HAP-1 (cell line): Measurements from ENCODE around the gene MAB21L3.
"Not testable (repeated sequence)": the region's sequence is repeated elsewhere in the genome, so short reads cannot be mapped to it uniquely, and the experiment has no call there.

ENCODE experiments used
- DNase-seq, 2 experiments: peaks; one replicate each; pipeline ENCODE4 v3.0.0-alpha.2; 2016 to 2020; ENCODE audit warnings: low spot score in 2 of 2
- H3K27me3 ChIP-seq: fragments of 250-450 bp; sonication (Bioruptor Pico); 2 replicates; pipeline ENCODE4 v1.5.1; 2020; ENCODE audit warnings: low read depth, mild to moderate bottlenecking, moderate library complexity
- H3K36me3 ChIP-seq: fragments of 250-450 bp; sonication (Bioruptor Pico); replicated peaks from 2 replicates; pipeline ENCODE4 v1.5.1; 2020; ENCODE audit warnings: mild to moderate bottlenecking
- H3K4me1 ChIP-seq: fragments of 250-450 bp; sonication (Bioruptor Pico); 2 replicates; pipeline ENCODE4 v1.5.1; 2020; ENCODE audit warnings: mild to moderate bottlenecking
- H3K4me3 ChIP-seq: fragments of 250-450 bp; sonication (Bioruptor Pico); 2 replicates; pipeline ENCODE4 v1.5.1; 2020; ENCODE audit warnings: mild to moderate bottlenecking, moderate library complexity
- H3K9me3 ChIP-seq: fragments of 250-450 bp; sonication (Bioruptor Pico); 2 replicates; pipeline ENCODE4 v1.5.1; 2020; ENCODE audit warnings: mild to moderate bottlenecking, moderate library complexity
- in situ Hi-C: fragments of 300-500 bp; cut with MboI; formaldehyde crosslinking; loops from 3 replicates; pipeline ENCODE4 v1.14.3; 2020; ENCODE audit warnings: low sequenced_read_pairs, inconsistent platforms, mixed read lengths

MAB21L3 gene

GRCh38 chr1:116131866-116132605, 20.8 kb downstream of the MAB21L3 start:
- Histone ChIP-seq H3K36me3 (no peaks in the 10 kb centered on the region), H3K9me3 (no peaks in the 10 kb centered on the region), H3K4me3 (no peak overlapping the region), H3K27me3 (no peaks in the 10 kb centered on the region), H3K4me1 (no peaks in the 10 kb centered on the region)
- DNase-seq: no peak
- in situ Hi-C loops: loop anchor here (5.0 kb wide), 1 partner anchor 350 kb away; no protein-coding TSS in a partner anchor

GRCh38 chr1:116133696-116134475, 22.7 kb downstream of the MAB21L3 start:
- peak in 1 of 2 experiments; percentile 31 for DNase-seq
- in situ Hi-C loops: loop anchor here (5.0 kb wide), 1 partner anchor 348 kb away; no protein-coding TSS in a partner anchor
- no peaks in the 10 kb centered on the region for H3K36me3 ChIP-seq
- H3K9me3 ChIP-seq: no peaks in the 10 kb centered on the region
- H3K4me1 ChIP-seq: no peaks in the 10 kb centered on the region; the same call in 1 of the 2 replicates
- H3K27me3 ChIP-seq: no peaks in the 10 kb centered on the region
- no peak overlapping the region for H3K4me3 ChIP-seq

- no peak for DNase-seq
- in situ Hi-C loops: loop anchor here (5.0 kb wide), 1 partner anchor 348 kb away; no protein-coding TSS in a partner anchor
- H3K9me3 ChIP-seq: no peaks in the 10 kb centered on the region
These were observed 23.2 kb downstream of the MAB21L3 start for GRCh38 chr1:116134476-116134773.

GRCh38 chr1:116138277-116138792, 27.1 kb downstream of the MAB21L3 start:
- Histone ChIP-seq H3K27me3 (no peaks in the 10 kb centered on the region), H3K36me3 (no peaks in the 10 kb centered on the region), H3K4me1 (no peaks in the 10 kb centered on the region; the same call in 1 of the 2 replicates), H3K4me3 (no peak overlapping the region), H3K9me3 (no peaks in the 10 kb centered on the region)
- in situ Hi-C loops: no loop called here
- no peak for DNase-seq

More at GRCh38 chr1:116134476-116134773, 23.2 kb downstream of the MAB21L3 start:
- H3K4me1 ChIP-seq: no peaks in the 10 kb centered on the region; the same call in 1 of the 2 replicates
- no peaks in the 10 kb centered on the region for H3K36me3 ChIP-seq
- H3K4me3 ChIP-seq: no peak overlapping the region
- H3K27me3 ChIP-seq: no peaks in the 10 kb centered on the region

DNA sequence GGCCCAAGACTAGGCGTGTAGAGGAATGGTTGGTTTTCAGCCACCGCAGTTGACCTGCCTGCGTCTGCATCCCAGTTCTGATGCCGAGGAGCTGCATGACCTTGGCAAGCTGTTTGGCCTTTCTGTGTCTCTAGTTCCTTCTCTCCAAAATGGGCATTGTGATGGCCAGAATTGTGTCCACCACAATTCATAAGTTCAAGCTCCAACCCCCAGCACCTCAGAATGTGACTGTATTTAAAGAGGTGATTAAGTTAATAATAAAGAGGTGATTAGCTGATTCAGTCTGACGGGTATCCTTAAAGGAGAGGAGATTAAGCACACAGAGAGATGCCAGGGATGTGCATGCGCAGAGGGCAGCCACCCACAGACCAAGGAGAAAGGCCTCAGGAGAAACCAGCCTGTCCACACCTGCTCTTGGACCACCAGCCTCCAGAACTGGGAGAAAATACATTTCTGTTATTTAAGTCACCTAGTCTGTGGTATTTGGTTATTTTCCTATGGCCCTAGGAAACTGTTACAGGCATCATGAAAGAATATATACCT, 28.5 kb downstream of the MAB21L3 start:
- Histone ChIP-seq H3K9me3 (peaks cover 5% of the 10 kb centered on the region), H3K27me3 (no peaks in the 10 kb centered on the region), H3K36me3 (no peaks in the 10 kb centered on the region), H3K4me1 (no peaks in the 10 kb centered on the region; the same call in 1 of the 2 replicates), H3K4me3 (no peak overlapping the region)
- in situ Hi-C loops: no loop called here
- DNase-seq: no peak

GRCh38 chr1:116144151-116144550, 33.0 kb downstream of the MAB21L3 start:
- no peaks in the 10 kb centered on the region for H3K27me3 ChIP-seq
- H3K36me3 ChIP-seq: no peaks in the 10 kb centered on the region
- DNase-seq: no peak
- H3K4me3 ChIP-seq: no peak overlapping the region
- H3K4me1 ChIP-seq: no peaks in the 10 kb centered on the region
- H3K9me3 ChIP-seq: peaks cover 8% of the 10 kb centered on the region
- in situ Hi-C loops: no loop called here

GRCh38 chr1:116146447-116147113, 35.4 kb downstream of the MAB21L3 start:
- H3K4me3 ChIP-seq, H3K36me3 ChIP-seq, DNase-seq, in situ Hi-C loops, H3K27me3 ChIP-seq, H3K4me1 ChIP-seq, H3K9me3 ChIP-seq: not testable (repeated sequence)

- H3K4me3 ChIP-seq: no peak overlapping the region
- in situ Hi-C loops: no loop called here
- no peaks in the 10 kb centered on the region for H3K27me3 ChIP-seq
- H3K36me3 ChIP-seq: no peaks in the 10 kb centered on the region
- H3K4me1 ChIP-seq: no peaks in the 10 kb centered on the region
- peaks cover 8% of the 10 kb centered on the region for H3K9me3 ChIP-seq
- DNase-seq: no peak
These were observed 35.9 kb downstream of the MAB21L3 start for GRCh38 chr1:116147114-116147510.

GRCh38 chr1:116147972-116148371, 36.8 kb downstream of the MAB21L3 start:
- in situ Hi-C loops: no loop called here
- no peak overlapping the region for H3K4me3 ChIP-seq
- H3K4me1 ChIP-seq: 0 out of 2 replicates have a peak, but pooled peaks cover 2% of the 10 kb centered on the region
- H3K9me3 ChIP-seq: peaks cover 8% of the 10 kb centered on the region
- H3K36me3 ChIP-seq: no peaks in the 10 kb centered on the region
- H3K27me3 ChIP-seq: no peaks in the 10 kb centered on the region
- DNase-seq: no peak

DNA sequence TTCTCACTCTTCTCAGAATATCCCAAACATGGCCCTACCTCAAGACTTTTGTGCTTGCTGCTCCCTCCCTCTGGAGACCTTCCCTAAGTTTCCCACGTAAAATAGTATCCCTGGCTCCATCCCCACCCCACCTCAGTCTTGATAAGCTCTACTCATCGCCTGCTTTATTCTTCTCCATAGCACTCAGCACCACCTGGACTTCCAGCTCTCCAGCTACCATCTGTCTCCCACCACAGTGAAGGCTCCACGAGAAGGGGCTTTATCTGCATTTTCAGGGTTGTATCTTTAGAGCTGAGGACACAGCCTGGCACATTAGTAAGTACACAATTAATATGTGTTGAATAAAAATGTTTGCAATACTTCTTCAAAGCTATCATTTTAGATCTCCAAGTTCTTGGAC, 37.8 kb downstream of the MAB21L3 start:
- peaks cover 6% of the 10 kb centered on the region for H3K9me3 ChIP-seq
- 0 out of 2 replicates have a peak, but pooled peaks cover 2% of the 10 kb centered on the region for H3K4me1 ChIP-seq
- H3K27me3 ChIP-seq: no peaks in the 10 kb centered on the region
- in situ Hi-C loops: no loop called here
- no peak for DNase-seq
- no peaks in the 10 kb centered on the region for H3K36me3 ChIP-seq
- no peak overlapping the region for H3K4me3 ChIP-seq

GRCh38 chr1:116150368-116150767, 39.2 kb downstream of the MAB21L3 start:
- Histone ChIP-seq H3K4me1 (0 out of 2 replicates have a peak, but pooled peaks cover 2% of the 10 kb centered on the region), H3K4me3 (no peak overlapping the region), H3K36me3 (no peaks in the 10 kb centered on the region), H3K27me3 (no peaks in the 10 kb centered on the region), H3K9me3 (no peaks in the 10 kb centered on the region)
- in situ Hi-C loops: no loop called here
- DNase-seq: no peak

GRCh38 chr1:116151739-116152576, 40.8 kb downstream of the MAB21L3 start:
- Histone ChIP-seq H3K27me3 (peaks cover 3% of the 10 kb centered on the region; the same call in 1 of the 2 replicates), H3K4me3 (peak overlapping the region; percentile 27), H3K4me1 (0 out of 2 replicates have a peak, but pooled peaks cover 2% of the 10 kb centered on the region), H3K9me3 (no peaks in the 10 kb centered on the region), H3K36me3 (no peaks in the 10 kb centered on the region)
- DNase-seq: peak; percentile 69 to 82
- in situ Hi-C loops: no loop called here
